Body of pancreas (tissue), 4 donors: Measurements from ENCODE around the gene COL18A1.

Experiments used
- CTCF ChIP-seq, 7 experiments: fragments of 450-650 bp in 4 of 7; fragments of 200-600 bp in 3 of 7; sonication (generic) in 3 of 7; IDR thresholded peaks; one replicate each; pipeline ENCODE4 v1.5.1; 2016 to 2019; ENCODE audit warnings: antibody characterized with exemption in 7 of 7
- POLR2A ChIP-seq, 3 donors: fragments of 450-650 bp; IDR thresholded peaks; one replicate each; pipeline ENCODE4 v1.6.1; 2016; ENCODE audit warnings: antibody characterized with exemption in 3 of 3, mild to moderate bottlenecking in 2 of 3

GRCh38 chr21:45367402-45368351 is 37.3 kb upstream of the COL18A1 start:
- TF ChIP-seq CTCF (IDR thresholded peaks at IDR 0.05) (no peak), POLR2A (IDR thresholded peaks at IDR 0.05) (no peak)
